Measurements from ENCODE around the gene ENTPD2. TPM values are rescaled to one million over a fixed set of nuclear protein-coding genes. Genes with fewer than 3 reads are reported as not detected.

The ENTPD2 gene
- total RNA-seq, 1 experiment from 2014 or later, result 32.5 TPM

DNA sequence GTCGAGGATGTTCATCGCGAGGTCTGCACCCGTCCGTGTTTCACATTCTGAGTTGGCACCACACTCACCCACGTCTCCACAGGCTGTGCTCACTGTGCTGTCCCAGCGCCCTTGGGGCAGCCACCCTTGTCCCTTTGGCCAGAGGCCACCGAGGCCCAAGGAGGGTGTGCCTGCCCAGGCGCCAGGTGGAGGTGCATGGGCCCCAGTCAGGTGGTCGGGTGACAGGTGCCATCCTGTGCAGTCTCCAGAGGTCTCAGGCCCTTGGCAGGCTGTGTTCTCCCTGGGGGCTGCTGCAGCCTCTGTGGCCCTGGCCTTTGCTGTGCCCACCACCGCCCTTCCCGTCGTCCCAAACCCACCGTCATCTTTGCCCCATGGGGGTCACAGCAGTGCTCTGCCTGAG is 45.4 kb upstream of the ENTPD2 start:
- H3K9me3 ChIP-seq (ENCODE audit: control insufficient read depth in 1 of 2, insufficient read depth in 1 of 2, low read depth in 1 of 2, low read length in 2 of 2), result peaks cover 0 to 21% of the 10 kb centered on the region in 2 experiments; a peak in 1 of 4 replicates
- CTCF ChIA-PET, result no interaction called here

More for the DNA sequence above, 45.4 kb upstream of the ENTPD2 start:
- Histone ChIP-seq H3K9ac (ENCODE audit: low read length) (no peak overlapping the region), H3K27me3 (ENCODE audit: insufficient read depth, low read length) (no peaks in the 10 kb centered on the region), H3K79me2 (ENCODE audit: insufficient read depth, low read length) (no peaks in the 10 kb centered on the region), H3K4me1 (ENCODE audit: control insufficient read depth in 1 of 2, insufficient read depth in 2 of 2, low read length in 2 of 2) (no peaks in the 10 kb centered on the region), H3K27ac (ENCODE audit: low read depth, low read length) (no peak overlapping the region), H4K20me1 (ENCODE audit: insufficient read depth) (no peaks in the 10 kb centered on the region), H2AFZ (ENCODE audit: low read depth, low read length, poor library complexity, severe bottlenecking) (no peak overlapping the region), H3K4me3 (replicated peaks in 1 of 2; ENCODE audit: low read depth in 1 of 2, low read length in 2 of 2) (no peak overlapping the region), H3K36me3 (ENCODE audit: control insufficient read depth in 1 of 2, insufficient read depth in 2 of 2, low read length in 2 of 2) (peaks cover 11 to 52% of the 10 kb centered on the region in 2 experiments), H3K9me2 (ENCODE audit: insufficient read depth) (no peaks in the 10 kb centered on the region), H3K4me2 (ENCODE audit: low read length) (no peak overlapping the region)
- RAD21 ChIA-PET (ENCODE audit: low non-redundant PET in 1 of 2, low total read pairs in 2 of 2, uncharacterized antibody in 2 of 2, unreplicated experiment in 2 of 2), result no interaction called here
- BruUV-seq (replicated peaks), result no TSS peak
- intact Hi-C loops (cut with micrococcal nuclease), result no loop called here
- DNase-seq (ENCODE audit: low read depth, low spot score), result no peak
- TF ChIP-seq EZH2phosphoT487 (IDR thresholded peaks at IDR 0.05; ENCODE audit: borderline replicate concordance), result no peak
- no peak for TF ChIP-seq SP1 (IDR thresholded peaks at IDR 0.05; ENCODE audit: low read depth)
- no peak for TF ChIP-seq TCF7L2 (IDR thresholded peaks at IDR 0.05; ENCODE audit: borderline replicate concordance, extremely low read depth, insufficient read depth, insufficient read length)
- no peak for TF ChIP-seq CBX3 (IDR thresholded peaks at IDR 0.05; ENCODE audit: low read depth)
- no peak for TF ChIP-seq POLR2AphosphoS5 (IDR thresholded peaks at IDR 0.05; ENCODE audit: low read depth, low read length)
- TF ChIP-seq, protein P1, sequence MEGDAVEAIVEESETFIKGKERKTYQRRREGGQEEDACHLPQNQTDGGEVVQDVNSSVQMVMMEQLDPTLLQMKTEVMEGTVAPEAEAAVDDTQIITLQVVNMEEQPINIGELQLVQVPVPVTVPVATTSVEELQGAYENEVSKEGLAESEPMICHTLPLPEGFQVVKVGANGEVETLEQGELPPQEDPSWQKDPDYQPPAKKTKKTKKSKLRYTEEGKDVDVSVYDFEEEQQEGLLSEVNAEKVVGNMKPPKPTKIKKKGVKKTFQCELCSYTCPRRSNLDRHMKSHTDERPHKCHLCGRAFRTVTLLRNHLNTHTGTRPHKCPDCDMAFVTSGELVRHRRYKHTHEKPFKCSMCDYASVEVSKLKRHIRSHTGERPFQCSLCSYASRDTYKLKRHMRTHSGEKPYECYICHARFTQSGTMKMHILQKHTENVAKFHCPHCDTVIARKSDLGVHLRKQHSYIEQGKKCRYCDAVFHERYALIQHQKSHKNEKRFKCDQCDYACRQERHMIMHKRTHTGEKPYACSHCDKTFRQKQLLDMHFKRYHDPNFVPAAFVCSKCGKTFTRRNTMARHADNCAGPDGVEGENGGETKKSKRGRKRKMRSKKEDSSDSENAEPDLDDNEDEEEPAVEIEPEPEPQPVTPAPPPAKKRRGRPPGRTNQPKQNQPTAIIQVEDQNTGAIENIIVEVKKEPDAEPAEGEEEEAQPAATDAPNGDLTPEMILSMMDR (IDR thresholded peaks at IDR 0.05 in 2 of 3, conservative IDR thresholded peaks at IDR 0.05 in 1 of 3; ENCODE audit: borderline replicate concordance in 1 of 3, insufficient read depth in 1 of 3, low read depth in 2 of 3, low read length in 2 of 3), result no peak
- TF ChIP-seq EZH2 (IDR thresholded peaks at IDR 0.05), result no peak
- TF ChIP-seq CEBPB (IDR thresholded peaks at IDR 0.05; ENCODE audit: low read depth), result no peak
- TF ChIP-seq, protein P2, sequence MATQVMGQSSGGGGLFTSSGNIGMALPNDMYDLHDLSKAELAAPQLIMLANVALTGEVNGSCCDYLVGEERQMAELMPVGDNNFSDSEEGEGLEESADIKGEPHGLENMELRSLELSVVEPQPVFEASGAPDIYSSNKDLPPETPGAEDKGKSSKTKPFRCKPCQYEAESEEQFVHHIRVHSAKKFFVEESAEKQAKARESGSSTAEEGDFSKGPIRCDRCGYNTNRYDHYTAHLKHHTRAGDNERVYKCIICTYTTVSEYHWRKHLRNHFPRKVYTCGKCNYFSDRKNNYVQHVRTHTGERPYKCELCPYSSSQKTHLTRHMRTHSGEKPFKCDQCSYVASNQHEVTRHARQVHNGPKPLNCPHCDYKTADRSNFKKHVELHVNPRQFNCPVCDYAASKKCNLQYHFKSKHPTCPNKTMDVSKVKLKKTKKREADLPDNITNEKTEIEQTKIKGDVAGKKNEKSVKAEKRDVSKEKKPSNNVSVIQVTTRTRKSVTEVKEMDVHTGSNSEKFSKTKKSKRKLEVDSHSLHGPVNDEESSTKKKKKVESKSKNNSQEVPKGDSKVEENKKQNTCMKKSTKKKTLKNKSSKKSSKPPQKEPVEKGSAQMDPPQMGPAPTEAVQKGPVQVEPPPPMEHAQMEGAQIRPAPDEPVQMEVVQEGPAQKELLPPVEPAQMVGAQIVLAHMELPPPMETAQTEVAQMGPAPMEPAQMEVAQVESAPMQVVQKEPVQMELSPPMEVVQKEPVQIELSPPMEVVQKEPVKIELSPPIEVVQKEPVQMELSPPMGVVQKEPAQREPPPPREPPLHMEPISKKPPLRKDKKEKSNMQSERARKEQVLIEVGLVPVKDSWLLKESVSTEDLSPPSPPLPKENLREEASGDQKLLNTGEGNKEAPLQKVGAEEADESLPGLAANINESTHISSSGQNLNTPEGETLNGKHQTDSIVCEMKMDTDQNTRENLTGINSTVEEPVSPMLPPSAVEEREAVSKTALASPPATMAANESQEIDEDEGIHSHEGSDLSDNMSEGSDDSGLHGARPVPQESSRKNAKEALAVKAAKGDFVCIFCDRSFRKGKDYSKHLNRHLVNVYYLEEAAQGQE (IDR thresholded peaks at IDR 0.05; ENCODE audit: low read depth), result no peak
- no peak for TF ChIP-seq SIN3A (IDR thresholded peaks at IDR 0.05; ENCODE audit: low read depth)
- no peak for TF ChIP-seq ZNF274 (IDR thresholded peaks at IDR 0.05; ENCODE audit: low read depth, low read length)
- TF ChIP-seq, protein P3, sequence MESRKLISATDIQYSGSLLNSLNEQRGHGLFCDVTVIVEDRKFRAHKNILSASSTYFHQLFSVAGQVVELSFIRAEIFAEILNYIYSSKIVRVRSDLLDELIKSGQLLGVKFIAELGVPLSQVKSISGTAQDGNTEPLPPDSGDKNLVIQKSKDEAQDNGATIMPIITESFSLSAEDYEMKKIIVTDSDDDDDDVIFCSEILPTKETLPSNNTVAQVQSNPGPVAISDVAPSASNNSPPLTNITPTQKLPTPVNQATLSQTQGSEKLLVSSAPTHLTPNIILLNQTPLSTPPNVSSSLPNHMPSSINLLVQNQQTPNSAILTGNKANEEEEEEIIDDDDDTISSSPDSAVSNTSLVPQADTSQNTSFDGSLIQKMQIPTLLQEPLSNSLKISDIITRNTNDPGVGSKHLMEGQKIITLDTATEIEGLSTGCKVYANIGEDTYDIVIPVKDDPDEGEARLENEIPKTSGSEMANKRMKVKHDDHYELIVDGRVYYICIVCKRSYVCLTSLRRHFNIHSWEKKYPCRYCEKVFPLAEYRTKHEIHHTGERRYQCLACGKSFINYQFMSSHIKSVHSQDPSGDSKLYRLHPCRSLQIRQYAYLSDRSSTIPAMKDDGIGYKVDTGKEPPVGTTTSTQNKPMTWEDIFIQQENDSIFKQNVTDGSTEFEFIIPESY (IDR thresholded peaks at IDR 0.05; ENCODE audit: extremely low read depth, insufficient replicate concordance, low read length), result no peak
- no peak for TF ChIP-seq SRF (IDR thresholded peaks at IDR 0.05; ENCODE audit: low read depth)
- no peak for TF ChIP-seq ZFX (IDR thresholded peaks at IDR 0.05)
- TF ChIP-seq YY1 (IDR thresholded peaks at IDR 0.05; ENCODE audit: extremely low read depth, insufficient replicate concordance, low read depth, low read length), result no peak
- TF ChIP-seq EGR1 (IDR thresholded peaks at IDR 0.05; ENCODE audit: low read depth), result no peak
- TF ChIP-seq, protein P4, sequence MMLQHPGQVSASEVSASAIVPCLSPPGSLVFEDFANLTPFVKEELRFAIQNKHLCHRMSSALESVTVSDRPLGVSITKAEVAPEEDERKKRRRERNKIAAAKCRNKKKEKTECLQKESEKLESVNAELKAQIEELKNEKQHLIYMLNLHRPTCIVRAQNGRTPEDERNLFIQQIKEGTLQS (IDR thresholded peaks at IDR 0.05), result no peak
- no peak for ATAC-seq
- POLR2A ChIA-PET, result no interaction called here

Measured in HCT116 (cell line).